Esophagus squamous epithelium (tissue), 4 donors: ENCODE data around the gene RBM48.

Experiments used
- CTCF ChIP-seq, 6 experiments: fragments of 450-650 bp in 4 of 6; fragments of 200-600 bp in 2 of 6; sonication (generic) in 2 of 6; IDR thresholded peaks; one replicate each; pipeline ENCODE4 v1.5.1; 2016 to 2019; ENCODE audit warnings: antibody characterized with exemption in 6 of 6, mild to moderate bottlenecking in 4 of 6, moderate library complexity in 4 of 6
- POLR2A ChIP-seq, 4 donors: fragments of 450-650 bp; IDR thresholded peaks; one replicate each; pipeline ENCODE4 v1.6.1; 2017; ENCODE audit warnings: antibody characterized with exemption in 4 of 4, mild to moderate bottlenecking in 4 of 4, moderate library complexity in 3 of 4

- TF ChIP-seq CTCF (IDR thresholded peaks at IDR 0.05) (no peak), POLR2A (IDR thresholded peaks at IDR 0.05) (no peak)
Measured at GRCh38 chr7:92498557-92498956, 30.0 kb upstream of the RBM48 start.
